ENCODE data around the gene BICD2. TPM values are rescaled to one million over a fixed set of nuclear protein-coding genes. Genes with fewer than 3 reads are reported as not detected.

Gene BICD2
- polyA plus RNA-seq, 3 donors = 13.8 to 29.4 (median 25.6) TPM

- no peak overlapping the region for H3K4me3 ChIP-seq (replicated peaks in 1 of 3; ENCODE audit: low read depth in 2 of 3, low read length in 3 of 3)
- intact Hi-C loops (cut with micrococcal nuclease) = loop anchor here (10.0 kb wide), 4 partner anchors 115 to 805 kb away; partner anchors contain the start of genes CARD19 (in 2 of the 2), CENPP (in 1 of the 2), NOL8 (in 1 of the 2) and ZNF484 (in 1 of the 2)
Measured at GRCh38 chr9:92760070-92760469, 4.6 kb downstream of the BICD2 start.

GRCh38 chr9:92759446-92759845, 5.2 kb downstream of the BICD2 start:
- Histone ChIP-seq H3K9ac (ENCODE audit: insufficient read depth, low read length, poor library complexity, severe bottlenecking) (no peak overlapping the region), H3K27me3 (ENCODE audit: control insufficient read depth in 2 of 2, insufficient read depth in 2 of 2, low read length in 2 of 2) (no peaks in the 10 kb centered on the region), H3K9me3 (replicated peaks in 1 of 2; ENCODE audit: control insufficient read depth in 1 of 2, insufficient read depth in 1 of 2, low read length in 2 of 2) (no peaks in the 10 kb centered on the region), H3K4me2 (replicated peaks; ENCODE audit: extremely low read depth, low read length, poor library complexity, severe bottlenecking) (no peak overlapping the region), H3K36me3 (replicated peaks in 1 of 2; ENCODE audit: control insufficient read depth in 1 of 2, insufficient read depth in 2 of 2, low read length in 2 of 2) (peaks cover 0 to 3% of the 10 kb centered on the region in 2 donors), H2AFZ (ENCODE audit: insufficient read depth, low read depth, low read length, poor library complexity, severe bottlenecking) (no peak overlapping the region), H3K4me1 (ENCODE audit: control insufficient read depth in 1 of 2, insufficient read depth in 2 of 2, low read length in 2 of 2) (peaks cover 51 to 57% of the 10 kb centered on the region in 2 donors), H3K27ac (ENCODE audit: low read depth in 1 of 2, low read length in 2 of 2) (peak overlapping the region; percentile 30 to 55), H3K79me2 (ENCODE audit: insufficient read depth, low read length) (peaks cover 91% of the 10 kb centered on the region), H3K4me3 (replicated peaks in 1 of 3; ENCODE audit: low read depth in 2 of 3, low read length in 3 of 3) (no peak overlapping the region), H4K20me1 (ENCODE audit: insufficient read depth, low read length) (peaks cover 80% of the 10 kb centered on the region)
- Mint-ChIP-seq H3K9me3 (peaks cover 0 to 3% (median 0%) of the 10 kb centered on the region in 7 donors), H3K4me3 (peak overlapping the region in 1 of 2 donors; percentile 4), H3K36me3 (peaks cover 0 to 4% of the 10 kb centered on the region in 2 donors), H3K27ac (peak overlapping the region in 5 of 7 donors; percentile 30 to 77 (median 59)), H3K4me1 (peaks cover 74% of the 10 kb centered on the region), H3K27me3 (ENCODE audit: low read depth in 3 of 3) (no peaks in the 10 kb centered on the region)
- no peak for TF ChIP-seq CTCF (IDR thresholded peaks at IDR 0.05)
- intact Hi-C loops (cut with micrococcal nuclease) = no loop called here
- no peak for DNase-seq
- 85% methylated on average over 2 of the region's 2 CpGs for WGBS (ENCODE audit: insufficient coverage)

More at GRCh38 chr9:92760070-92760469, 4.6 kb downstream of the BICD2 start:
- DNase-seq = no peak
- no peak for TF ChIP-seq CTCF (IDR thresholded peaks at IDR 0.05)
- H3K36me3 ChIP-seq (replicated peaks in 1 of 2; ENCODE audit: control insufficient read depth in 1 of 2, insufficient read depth in 2 of 2, low read length in 2 of 2) = peaks cover 0 to 3% of the 10 kb centered on the region in 2 donors
- Mint-ChIP-seq H3K27me3 (ENCODE audit: low read depth in 3 of 3) (no peaks in the 10 kb centered on the region), H3K36me3 (peaks cover 0 to 4% of the 10 kb centered on the region in 2 donors), H3K9me3 (peaks cover 0 to 3% (median 0%) of the 10 kb centered on the region in 7 donors), H3K27ac (peak overlapping the region in 2 of 7 donors; percentile 18 to 42), H3K4me1 (peaks cover 67% of the 10 kb centered on the region), H3K4me3 (no peak overlapping the region)
- 85% methylated on average over 7 of the region's 8 CpGs for WGBS (ENCODE audit: insufficient coverage)
- H3K4me1 ChIP-seq (ENCODE audit: control insufficient read depth in 1 of 2, insufficient read depth in 2 of 2, low read length in 2 of 2) = peaks cover 48 to 52% of the 10 kb centered on the region in 2 donors
- H3K27ac ChIP-seq (ENCODE audit: low read depth in 1 of 2, low read length in 2 of 2) = peak overlapping the region in 1 of 2 donors; percentile 55
- no peaks in the 10 kb centered on the region for H3K27me3 ChIP-seq (ENCODE audit: control insufficient read depth in 2 of 2, insufficient read depth in 2 of 2, low read length in 2 of 2)
- H4K20me1 ChIP-seq (ENCODE audit: insufficient read depth, low read length) = peaks cover 80% of the 10 kb centered on the region
- H3K9me3 ChIP-seq (replicated peaks in 1 of 2; ENCODE audit: control insufficient read depth in 1 of 2, insufficient read depth in 1 of 2, low read length in 2 of 2) = no peaks in the 10 kb centered on the region
- H2AFZ ChIP-seq (ENCODE audit: insufficient read depth, low read depth, low read length, poor library complexity, severe bottlenecking) = no peak overlapping the region
- H3K79me2 ChIP-seq (ENCODE audit: insufficient read depth, low read length) = peaks cover 92% of the 10 kb centered on the region
- no peak overlapping the region for H3K9ac ChIP-seq (ENCODE audit: insufficient read depth, low read length, poor library complexity, severe bottlenecking)
- H3K4me2 ChIP-seq (replicated peaks; ENCODE audit: extremely low read depth, low read length, poor library complexity, severe bottlenecking) = no peak overlapping the region
